Type B pancreatic cell (in vitro differentiated cells): ENCODE measurements around the gene NCOA4. TPM values are rescaled to one million over a fixed set of nuclear protein-coding genes. Genes with fewer than 3 reads are reported as not detected.
A peak's percentile ranks its signal among the peaks of the same experiment; 100 is the strongest.
"Not testable (repeated sequence)": the region's sequence is repeated elsewhere in the genome, so short reads cannot be mapped to it uniquely, and the experiment has no call there.

Experiments used
- DNase-seq: peaks from one replicate; pipeline ENCODE4 v3.0.0; 2021; ENCODE audit warnings: mixed read lengths; ENCODE audit not compliant: unreplicated experiment; ENCODE audit errors: extremely low spot score
- H3K27ac Mint-ChIP-seq: 2 replicates; pipeline ENCODE4 v1.8.0; 2021; ENCODE audit warnings: mild to moderate bottlenecking, mixed read lengths
- H3K27me3 Mint-ChIP-seq: 2 replicates; pipeline ENCODE4 v1.8.0; 2021; ENCODE audit warnings: mixed read lengths
- H3K36me3 Mint-ChIP-seq: 2 replicates; pipeline ENCODE4 v1.8.0; 2021; ENCODE audit warnings: mixed read lengths
- H3K4me1 Mint-ChIP-seq: one replicate; pipeline ENCODE4 v1.8.0; 2021; ENCODE audit warnings: mixed read lengths; ENCODE audit not compliant: unreplicated experiment
- H3K4me3 Mint-ChIP-seq: 2 replicates; pipeline ENCODE4 v1.8.0; 2021; ENCODE audit warnings: mild to moderate bottlenecking, mixed read lengths
- H3K9me3 Mint-ChIP-seq: 2 replicates; pipeline ENCODE4 v1.8.0; 2021; ENCODE audit warnings: mixed read lengths
- CTCF ChIP-seq: fragments of 200-600 bp; sonication (generic); conservative IDR thresholded peaks from 2 replicates; pipeline ENCODE4 v1.5.0; 2021; ENCODE audit warnings: antibody characterized with exemption, mild to moderate bottlenecking
- total RNA-seq: library from RNA; stranded (reverse); gene quantifications from 2 replicates; pipeline ENCODE4 v1.2.1, GENCODE V29; 2021; ENCODE audit warnings: low replicate concordance

The NCOA4 gene
- total RNA-seq, 1 donor from 2014 or later, result 105 TPM

DNA sequence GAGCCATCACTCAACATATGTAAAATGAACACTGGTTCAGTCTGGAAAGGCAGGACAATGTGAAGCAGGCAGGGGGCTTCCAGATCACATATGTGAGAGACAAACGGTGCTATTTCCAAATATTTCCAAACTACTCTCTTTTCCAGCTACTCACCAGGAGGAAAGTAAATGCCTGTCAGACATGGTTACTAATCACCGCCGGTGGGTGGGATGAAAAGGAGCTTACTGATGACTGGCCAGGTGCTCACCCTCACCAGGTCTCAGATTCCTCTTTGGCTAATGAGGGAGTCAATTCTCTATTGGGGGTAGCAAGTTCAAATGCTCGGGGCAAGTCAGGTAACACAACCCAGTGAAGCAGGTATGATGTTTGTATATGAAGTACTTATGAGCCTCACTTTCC lies 25.3 kb upstream of the NCOA4 start:
- peaks cover 9% of the 10 kb centered on the region for H3K9me3 Mint-ChIP-seq
- no peak for TF ChIP-seq CTCF
- DNase-seq, result no peak
- H3K27ac Mint-ChIP-seq, result no peak overlapping the region
- no peak overlapping the region for H3K4me3 Mint-ChIP-seq
- no peaks in the 10 kb centered on the region for H3K36me3 Mint-ChIP-seq
- H3K27me3 Mint-ChIP-seq, result no peaks in the 10 kb centered on the region
- peaks cover 11% of the 10 kb centered on the region for H3K4me1 Mint-ChIP-seq

DNA sequence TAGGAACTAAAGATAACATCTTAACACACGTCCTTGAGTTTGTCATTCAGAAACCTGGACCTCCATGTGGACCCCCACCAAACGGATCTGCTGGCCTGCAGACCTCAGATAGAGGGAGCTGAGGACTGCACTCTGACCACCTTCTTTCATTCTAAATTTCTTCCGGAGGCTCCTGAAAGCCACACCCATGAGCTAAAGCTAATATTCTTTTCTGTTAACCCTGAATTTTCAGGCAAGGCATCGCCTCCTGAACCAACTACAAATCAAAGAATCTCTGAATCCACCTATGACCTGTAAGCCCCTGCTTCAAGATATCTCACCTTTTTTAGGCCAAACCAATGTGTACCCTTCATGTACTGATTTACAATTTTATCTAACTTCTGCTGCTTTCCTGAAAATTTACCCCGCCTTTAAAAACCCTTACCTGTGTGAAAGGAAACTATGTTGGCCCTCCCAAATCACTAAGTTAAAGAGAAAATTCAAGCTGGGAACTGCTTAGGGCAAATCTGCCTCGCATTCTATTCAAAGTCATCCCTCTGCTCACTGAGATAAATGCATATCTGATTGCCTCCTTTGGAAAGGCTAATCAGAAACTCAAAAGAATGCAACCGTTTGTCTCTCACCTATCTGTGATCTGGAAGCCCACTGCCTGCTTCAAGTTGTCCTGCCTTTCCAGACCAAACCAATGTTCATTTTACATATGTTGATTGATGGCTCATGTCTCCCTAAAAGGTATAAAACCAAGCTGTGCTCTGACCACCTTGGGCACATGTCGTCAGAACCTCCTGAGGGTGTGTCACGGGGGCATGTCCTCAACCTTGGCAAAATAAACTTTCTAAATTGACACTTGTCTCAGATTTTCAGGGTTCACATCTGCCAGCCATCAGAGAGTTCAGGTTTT lies 23.4 kb upstream of the NCOA4 start:
- Mint-ChIP-seq H3K4me1 (peaks cover 11% of the 10 kb centered on the region), H3K9me3 (peaks cover 9% of the 10 kb centered on the region), H3K4me3 (peak overlapping the region; percentile 8), H3K36me3 (no peaks in the 10 kb centered on the region), H3K27me3 (no peaks in the 10 kb centered on the region), H3K27ac (peak overlapping the region; percentile 30)
- DNase-seq, result no peak
- no peak for TF ChIP-seq CTCF

DNA sequence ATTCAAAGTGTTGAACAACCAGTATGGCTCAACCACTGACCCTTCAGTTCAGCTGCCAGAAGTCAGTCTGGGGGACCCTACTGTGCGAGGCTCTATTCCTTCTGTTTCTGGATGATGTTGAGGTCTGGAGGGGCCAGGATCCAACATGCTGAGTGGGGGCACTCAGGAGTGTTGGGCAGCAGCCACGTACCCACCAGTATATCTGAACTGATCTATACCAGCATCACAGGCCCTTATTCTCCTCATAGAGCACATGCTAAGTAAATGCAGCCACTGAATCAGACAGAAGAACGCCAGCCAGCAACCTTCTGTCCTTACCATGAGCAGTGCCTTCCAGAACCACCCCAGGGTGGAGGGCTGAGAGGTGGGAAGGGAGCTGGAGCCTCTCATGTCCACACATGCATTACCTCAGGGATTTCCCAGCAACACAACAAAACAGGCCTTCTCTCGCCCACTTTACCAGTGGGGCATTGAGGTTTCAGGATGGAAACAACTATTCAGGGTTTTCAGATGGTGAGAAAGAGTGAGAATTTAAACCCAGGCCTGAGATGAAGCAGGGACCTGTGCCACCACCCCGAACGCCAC lies 22.5 kb upstream of the NCOA4 start:
- Mint-ChIP-seq H3K27me3 (no peaks in the 10 kb centered on the region), H3K4me3 (no peak overlapping the region), H3K9me3 (peaks cover 9% of the 10 kb centered on the region), H3K36me3 (no peaks in the 10 kb centered on the region), H3K4me1 (peaks cover 11% of the 10 kb centered on the region), H3K27ac (peak overlapping the region; percentile 30)
- TF ChIP-seq CTCF, result no peak
- DNase-seq, result no peak

GRCh38 chr10:46052057-46052790 lies 21.8 kb upstream of the NCOA4 start:
- Mint-ChIP-seq H3K4me3 (no peak overlapping the region), H3K36me3 (no peaks in the 10 kb centered on the region), H3K27ac (peak overlapping the region; percentile 49), H3K4me1 (peaks cover 11% of the 10 kb centered on the region), H3K9me3 (peaks cover 5% of the 10 kb centered on the region), H3K27me3 (peaks cover 4% of the 10 kb centered on the region)
- DNase-seq, result no peak
- TF ChIP-seq CTCF, result no peak

DNA sequence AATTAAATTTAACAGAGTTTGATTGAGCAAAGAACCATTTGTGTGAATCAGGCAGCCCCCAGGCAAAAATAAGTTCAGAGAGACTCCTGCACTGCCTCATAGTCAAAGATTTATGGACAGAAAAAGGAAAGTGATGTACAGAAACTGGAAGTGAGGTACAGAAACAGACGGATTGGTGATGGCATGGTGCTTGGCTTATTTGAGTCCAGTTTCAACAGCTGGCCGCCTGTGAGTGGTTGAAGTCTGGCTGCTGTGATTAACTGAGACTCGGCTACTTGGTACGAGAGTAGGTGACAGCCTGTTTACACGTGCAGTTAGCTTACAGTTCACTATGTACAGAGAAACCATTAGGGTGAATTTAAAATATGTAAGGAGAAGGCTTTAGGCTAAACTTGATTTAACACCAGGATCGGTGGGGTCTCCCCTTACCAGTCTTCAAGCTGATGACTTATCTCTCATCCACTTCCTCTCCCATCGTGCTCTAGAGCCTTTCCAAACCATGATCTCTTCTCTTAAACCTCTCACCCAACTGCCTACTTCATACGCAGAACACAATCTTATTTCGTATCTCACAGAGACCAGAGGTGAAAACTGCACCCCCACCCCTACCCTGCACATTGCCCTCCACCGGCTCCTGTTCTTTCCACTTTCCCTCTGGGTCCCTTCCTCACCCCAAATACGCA lies 20.7 kb upstream of the NCOA4 start:
- Mint-ChIP-seq H3K27ac (no peak overlapping the region), H3K27me3 (peaks cover 7% of the 10 kb centered on the region), H3K9me3 (no peaks in the 10 kb centered on the region), H3K36me3 (no peaks in the 10 kb centered on the region), H3K4me1 (peaks cover 11% of the 10 kb centered on the region), H3K4me3 (no peak overlapping the region)
- no peak for TF ChIP-seq CTCF
- no peak for DNase-seq

GRCh38 chr10:46049497-46049831 lies 19.0 kb upstream of the NCOA4 start:
- not testable (repeated sequence) for H3K4me1 Mint-ChIP-seq, H3K36me3 Mint-ChIP-seq, H3K9me3 Mint-ChIP-seq, DNase-seq, H3K27ac Mint-ChIP-seq, H3K27me3 Mint-ChIP-seq, H3K4me3 Mint-ChIP-seq
